HL-60/S4 treated with retinoic acid at 250 ng/mL for 4 days and 3 days (cell line): ENCODE results near the gene MOK.

Source experiments
- in situ Hi-C: fragments of 300-500 bp; cut with MboI; formaldehyde crosslinking; loops from 2 replicates; pipeline ENCODE4 v1.7.0; 2022; ENCODE audit warnings: low sequenced_read_pairs

Gene MOK

DNA sequence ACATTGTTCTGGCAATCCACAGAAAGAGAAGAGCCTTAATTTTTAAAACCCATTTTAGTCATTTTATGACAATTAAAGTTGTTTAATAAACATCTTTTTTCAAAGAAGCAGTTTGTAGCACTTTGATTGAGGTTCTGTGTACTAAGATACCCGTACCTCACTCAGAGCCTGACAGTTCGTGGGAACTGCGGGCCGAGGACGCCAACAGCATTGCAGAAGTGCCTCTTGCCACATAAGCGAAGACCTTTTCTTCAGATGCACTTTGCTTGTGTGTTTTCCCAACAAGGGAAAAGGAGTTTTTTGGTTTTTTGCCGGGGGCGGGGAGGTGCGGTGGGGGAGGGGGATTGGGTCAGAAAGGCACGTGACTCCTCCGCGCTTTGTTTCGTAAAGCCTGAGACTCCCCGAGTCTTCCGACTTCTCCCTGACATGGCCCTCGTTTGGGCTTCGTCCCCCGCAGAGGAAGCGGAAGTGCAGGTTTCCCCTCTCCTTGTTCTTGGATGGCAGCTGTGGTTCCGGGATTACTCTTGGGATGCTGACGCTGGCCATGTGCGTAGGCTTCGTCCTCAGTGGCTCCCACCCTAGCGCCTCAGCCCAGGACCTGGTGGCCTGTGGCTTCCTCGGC lies 94.4 kb downstream of the MOK start:
- in situ Hi-C loops: no loop called here

DNA sequence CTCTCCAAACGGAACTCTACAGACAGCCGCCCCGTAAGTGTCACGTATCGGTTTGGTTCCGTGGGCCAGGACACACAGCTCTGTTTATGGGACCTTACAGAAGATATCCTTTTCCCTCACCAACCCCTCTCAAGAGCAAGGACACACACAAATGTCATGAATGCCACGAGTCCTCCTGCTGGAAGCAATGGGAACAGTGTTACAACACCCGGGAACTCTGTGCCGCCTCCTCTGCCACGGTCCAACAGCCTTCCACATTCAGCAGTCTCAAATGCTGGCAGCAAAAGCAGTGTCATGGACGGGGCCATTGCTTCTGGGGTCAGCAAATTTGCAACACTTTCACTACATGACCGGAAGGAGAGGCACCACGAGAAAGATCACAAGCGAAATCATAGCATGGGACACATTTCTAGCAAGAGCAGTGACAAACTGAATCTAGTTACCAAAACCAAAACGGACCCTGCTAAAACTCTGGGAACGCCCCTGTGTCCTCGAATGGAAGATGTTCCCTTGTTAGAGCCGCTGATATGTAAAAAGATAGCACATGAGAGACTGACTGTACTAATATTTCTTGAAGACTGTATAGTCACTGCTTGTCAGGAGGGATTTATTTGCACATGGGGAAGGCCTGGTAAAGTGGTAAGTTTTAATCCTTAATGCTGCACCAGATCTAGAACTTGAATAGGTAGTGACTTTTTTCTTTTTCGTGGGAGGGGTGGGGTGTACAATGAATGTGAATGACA lies 95.6 kb downstream of the MOK start:
- in situ Hi-C loops: no loop called here

DNA sequence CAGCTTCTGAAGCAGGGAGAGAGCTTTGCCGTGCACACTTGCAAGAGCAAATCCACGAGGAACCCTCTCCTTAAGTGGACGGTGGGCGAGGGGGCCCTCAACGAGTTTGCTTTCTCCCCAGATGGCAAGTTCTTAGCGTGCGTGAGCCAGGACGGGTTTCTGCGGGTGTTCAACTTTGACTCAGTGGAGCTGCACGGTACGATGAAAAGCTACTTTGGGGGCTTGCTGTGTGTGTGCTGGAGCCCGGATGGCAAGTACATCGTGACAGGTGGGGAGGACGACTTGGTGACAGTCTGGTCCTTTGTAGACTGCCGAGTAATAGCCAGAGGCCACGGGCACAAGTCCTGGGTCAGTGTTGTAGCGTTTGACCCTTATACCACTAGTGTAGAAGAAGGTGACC lies 96.2 kb downstream of the MOK start:
- in situ Hi-C loops: no loop called here

DNA sequence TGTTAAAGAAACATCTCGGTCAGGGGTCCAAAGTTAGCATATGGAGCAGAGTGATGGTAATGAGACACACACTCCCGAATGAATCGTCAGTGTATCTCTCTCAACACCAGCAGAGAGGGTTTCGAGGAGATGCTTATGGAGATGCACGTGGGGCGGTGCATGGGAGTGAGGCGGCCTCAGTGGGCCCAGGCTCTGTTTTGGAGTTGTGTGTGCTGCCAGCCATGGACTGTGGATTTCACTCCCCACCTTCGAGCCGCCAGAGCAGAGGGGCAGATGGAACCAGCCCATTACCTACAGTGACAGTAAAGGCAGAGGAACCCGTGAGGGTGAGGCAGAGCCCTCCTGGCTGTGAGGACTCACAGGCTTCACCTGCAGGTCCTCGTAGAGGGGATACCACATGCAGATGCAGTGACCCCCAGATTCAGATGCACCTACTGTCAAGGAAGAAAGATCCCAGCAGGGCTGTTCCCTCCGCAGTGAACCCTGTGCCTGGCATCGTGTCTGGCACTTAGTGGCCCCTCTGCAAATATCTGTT lies 97.1 kb downstream of the MOK start:
- in situ Hi-C loops: no loop called here

DNA sequence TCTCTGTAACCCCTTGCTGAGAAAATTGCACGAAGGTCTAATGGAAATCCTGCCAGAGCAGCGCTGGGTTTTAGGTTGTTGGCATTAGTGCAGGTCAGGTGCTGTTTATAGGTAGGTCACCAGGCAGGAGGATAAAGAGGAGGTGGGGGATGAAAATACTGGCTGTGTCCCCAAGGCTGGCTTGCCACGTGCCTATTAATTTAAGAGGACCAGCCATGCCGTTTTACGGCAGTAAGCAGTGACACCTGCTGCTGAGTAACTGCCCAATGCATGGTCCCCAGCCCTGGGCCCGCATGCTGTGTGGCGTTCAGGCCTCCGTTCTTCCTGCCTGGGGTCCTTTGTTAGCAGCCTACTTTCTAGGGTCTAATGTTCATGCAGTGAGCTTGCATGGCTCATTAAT lies 98.0 kb downstream of the MOK start:
- in situ Hi-C loops: no loop called here

DNA sequence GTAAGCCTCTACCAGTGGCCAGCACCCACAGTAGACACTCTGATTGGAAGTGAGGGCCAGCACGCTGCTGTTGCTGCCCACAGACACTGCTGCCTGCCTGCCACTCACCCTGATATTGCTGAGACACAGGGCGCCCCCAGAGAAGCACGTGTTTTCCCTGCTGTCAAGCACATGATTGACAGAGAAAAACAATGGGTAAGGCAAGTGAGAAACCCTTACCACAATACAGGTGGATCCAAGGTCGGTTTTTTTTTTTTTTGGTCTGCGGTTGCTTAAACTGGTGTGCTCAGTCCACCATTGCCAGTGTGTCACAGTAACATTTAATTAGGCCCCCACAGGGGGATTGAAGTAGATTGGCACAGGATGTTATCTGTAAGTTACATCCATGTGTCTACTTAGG lies 99.4 kb downstream of the MOK start:
- in situ Hi-C loops: no loop called here

DNA sequence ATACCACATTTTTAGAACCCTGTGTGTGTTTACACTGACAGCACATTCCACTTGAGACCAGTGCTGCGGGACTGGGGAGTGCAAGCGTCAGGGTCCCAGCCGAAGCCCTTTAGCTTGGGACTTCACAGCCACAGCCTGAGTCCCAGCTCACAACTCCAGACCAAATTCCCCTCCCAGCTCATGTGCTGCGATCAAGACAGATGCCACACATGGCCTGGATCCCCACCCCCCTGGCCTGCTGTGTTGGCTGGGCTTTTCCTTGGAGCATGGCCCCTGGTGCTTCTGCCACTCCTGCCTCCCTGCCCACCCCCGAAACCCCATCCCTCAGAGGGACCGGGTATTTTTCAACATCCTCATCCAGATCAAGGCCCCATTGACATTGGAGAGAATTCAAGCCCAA lies 101.6 kb downstream of the MOK start:
- in situ Hi-C loops: no loop called here

DNA sequence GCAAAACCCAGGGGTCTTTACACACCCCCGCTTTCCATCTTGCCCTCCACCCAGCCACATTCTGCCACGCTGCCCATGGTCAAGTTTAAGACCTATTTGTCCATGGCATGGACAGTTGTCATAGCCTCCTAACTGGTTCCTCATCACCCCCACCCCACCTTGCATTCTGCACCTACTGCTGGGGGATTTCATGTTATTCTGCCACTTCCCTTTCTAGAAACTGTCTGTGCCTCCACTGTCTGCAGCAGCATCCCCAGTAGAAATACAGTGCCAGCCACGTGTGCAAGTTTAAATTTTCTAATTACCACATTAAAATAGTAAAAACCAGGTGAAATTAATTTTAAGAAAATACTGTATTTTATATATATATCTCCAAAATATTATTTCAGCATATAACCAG lies 102.0 kb downstream of the MOK start:
- in situ Hi-C loops: no loop called here

DNA sequence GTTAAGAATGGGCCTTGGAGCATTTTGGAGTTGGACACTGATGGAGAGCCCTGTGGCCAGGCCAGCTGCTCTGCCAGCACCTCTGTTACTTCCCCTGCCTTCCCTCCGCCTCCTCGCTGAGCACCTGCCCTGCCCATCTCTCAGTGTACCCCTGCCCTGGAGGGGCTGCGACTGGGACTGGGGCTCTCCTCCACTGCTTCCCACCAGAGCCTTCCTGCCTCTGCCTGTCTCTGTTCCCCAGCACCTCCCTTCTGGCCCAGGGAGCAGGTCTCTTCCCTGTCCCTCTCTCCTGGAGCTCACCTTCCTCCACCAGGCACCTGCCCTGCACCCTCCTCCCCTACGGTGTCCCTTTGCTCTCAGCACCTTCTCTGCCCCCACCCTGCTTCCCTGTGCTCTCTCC lies 103.2 kb downstream of the MOK start:
- in situ Hi-C loops: no loop called here

DNA sequence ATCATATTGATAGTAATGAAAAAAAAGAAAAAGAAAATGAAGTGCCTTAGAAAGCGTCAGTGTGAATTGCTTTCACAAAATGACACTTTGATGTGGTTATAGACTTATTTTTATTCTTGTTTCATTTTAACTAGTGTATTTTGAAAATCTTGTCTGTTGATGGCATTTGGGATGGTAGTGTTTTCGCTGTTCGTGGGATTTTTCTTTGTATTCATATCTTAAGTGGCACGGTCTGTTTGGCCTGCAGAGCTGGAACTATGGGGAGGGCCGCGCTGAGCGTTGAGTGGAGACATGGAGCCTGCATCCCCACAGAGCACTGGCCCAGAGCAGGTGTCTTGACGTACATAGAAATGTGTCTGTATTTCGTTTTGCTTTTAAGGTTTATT lies 103.6 kb downstream of the MOK start:
- in situ Hi-C loops: no loop called here

DNA sequence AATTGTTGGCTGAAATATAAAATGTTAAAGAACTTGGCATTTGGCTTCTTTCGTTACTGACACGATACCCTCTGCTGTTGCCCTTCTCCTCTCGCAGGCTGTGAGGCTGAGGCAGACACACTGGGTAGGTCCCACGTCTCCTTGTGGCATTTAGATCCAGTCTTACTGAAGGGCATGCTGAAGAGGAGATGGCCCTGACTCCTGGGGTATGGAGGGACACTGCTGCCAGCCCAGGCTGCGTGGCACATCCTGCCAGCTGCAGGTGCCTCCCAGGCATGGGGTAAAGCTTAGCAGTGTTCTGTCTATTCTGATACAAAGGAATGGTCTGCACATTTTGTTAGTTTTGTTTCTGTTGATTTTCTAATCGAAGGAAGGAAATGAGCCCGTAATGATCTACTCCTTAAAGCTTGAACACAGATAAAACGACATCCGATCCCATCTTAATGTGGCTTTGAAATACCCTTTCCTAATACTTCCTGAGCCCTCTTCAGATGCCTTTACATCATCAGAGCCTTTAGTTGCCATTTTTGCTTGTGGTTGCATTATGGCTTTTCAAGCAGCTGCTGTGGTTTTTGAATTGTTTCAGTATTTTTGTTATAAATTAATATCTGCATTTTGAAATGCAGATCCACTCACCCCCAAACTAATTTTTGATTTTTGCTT lies 104.1 kb downstream of the MOK start:
- in situ Hi-C loops: no loop called here

DNA sequence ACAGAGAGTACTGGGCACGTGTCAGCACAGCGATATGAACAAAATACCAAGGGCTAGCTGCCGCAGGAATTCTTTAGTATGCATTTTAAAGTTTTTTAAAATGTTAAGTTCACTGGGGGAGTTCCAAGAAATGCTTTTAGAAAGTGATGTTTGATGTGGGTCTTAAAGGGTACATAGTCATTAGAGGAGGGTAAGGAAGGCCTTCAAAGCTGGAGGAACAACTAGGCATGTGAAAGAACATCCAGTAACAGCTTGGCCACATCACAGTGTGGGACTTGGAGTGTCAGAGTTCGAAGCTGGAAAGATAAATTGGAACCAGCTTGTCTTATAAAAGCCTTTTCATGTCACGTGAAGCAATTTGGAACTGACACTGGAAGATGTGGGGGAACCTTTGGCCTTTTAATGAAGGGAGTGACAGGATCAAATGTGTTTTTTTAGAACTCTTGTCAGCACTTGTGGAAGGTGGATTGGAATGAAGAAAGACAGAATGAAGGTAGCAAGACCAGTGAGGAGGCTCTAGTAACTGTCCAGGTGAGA lies 107.6 kb downstream of the MOK start:
- in situ Hi-C loops: no loop called here

DNA sequence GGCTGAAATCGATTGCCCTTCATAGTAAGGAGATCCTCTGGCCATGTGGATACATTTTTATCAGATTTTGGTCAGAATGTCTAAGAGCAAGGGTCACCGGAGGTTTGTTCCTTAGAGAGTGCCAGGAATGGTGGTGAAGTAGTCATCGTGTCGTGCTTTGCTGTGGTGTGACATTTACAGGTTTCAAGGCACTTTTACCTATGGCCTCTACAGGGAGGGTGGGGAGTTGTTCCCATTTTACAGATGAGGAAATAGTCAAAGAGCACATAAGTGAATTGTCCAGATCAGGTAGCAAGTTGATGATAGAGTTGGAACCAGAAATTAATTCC lies 108.1 kb downstream of the MOK start:
- in situ Hi-C loops: no loop called here

DNA sequence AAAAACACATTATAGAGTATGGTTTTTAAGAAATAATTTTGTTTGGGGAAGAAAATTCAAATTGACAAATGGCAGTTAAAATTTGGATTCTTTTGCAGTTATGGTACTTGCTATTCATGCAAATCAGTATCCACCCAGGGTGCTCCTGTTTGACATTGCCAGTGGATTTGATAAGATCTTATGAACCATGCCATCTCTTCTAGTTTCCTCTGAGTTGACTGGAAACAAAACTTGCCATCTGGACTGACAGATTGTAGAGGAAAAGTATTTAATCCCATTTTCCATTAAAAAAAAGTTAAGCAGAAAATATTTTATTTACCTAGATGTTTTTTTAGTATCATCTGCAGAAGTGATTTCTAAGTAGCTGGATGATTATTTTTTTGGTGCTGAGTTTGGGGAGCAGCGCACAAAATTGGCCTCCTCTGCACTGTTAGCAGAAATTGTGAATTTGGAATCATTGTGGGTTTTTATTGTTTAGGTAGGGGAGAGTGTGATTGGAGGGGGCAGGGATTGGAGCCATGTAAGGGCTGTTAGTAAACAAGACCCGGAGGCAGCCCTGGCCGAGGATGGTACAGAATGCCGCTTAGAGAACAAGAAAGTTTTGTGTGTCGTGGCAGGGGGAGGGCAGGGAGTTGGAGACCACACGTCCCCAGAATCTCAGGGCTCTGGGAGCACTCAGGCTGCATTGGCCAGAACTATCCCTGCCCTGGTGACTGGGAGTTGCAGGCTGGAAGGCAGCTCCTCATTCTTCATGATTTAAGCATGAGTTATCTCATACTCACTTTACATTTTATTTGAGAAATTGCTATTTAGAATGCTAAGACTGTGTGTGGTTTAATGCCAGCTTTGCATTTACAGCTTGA lies 108.7 kb downstream of the MOK start:
- in situ Hi-C loops: no loop called here

DNA sequence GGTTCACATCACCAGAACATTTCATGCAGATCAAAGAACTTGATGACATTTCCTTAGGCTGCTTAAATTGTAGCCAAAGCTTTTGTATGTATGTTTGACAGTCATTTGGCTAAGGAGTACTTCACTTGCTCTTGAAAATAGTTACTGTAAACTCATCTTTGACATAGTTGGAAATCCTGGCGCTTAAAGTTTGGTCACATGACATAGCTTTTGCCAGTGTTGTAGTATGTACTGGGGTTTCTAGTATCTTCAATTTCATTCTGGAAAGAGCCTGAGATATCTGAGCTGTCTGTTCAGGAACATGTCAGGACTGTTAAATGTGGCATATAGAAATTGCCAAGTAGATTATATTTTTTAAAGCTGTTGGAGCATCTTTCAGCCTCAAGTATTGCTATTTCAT lies 109.5 kb downstream of the MOK start:
- in situ Hi-C loops: no loop called here

DNA sequence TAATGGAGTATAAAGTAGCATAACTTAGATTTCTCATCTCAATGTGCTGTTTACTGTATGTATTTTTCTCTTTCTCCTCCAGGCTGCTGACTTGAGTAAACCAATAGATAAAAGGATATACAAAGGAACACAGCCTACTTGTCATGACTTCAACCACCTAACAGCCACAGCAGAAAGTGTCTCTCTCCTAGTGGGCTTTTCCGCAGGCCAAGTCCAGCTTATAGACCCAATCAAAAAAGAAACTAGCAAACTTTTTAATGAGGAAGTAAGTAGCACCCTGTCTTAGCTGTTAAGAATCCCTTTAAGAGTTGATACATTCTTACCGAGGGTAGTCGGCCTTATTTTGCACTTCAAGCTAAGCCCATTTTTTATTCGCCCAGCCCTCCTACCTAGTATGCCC lies 110.1 kb downstream of the MOK start:
- in situ Hi-C loops: no loop called here

DNA sequence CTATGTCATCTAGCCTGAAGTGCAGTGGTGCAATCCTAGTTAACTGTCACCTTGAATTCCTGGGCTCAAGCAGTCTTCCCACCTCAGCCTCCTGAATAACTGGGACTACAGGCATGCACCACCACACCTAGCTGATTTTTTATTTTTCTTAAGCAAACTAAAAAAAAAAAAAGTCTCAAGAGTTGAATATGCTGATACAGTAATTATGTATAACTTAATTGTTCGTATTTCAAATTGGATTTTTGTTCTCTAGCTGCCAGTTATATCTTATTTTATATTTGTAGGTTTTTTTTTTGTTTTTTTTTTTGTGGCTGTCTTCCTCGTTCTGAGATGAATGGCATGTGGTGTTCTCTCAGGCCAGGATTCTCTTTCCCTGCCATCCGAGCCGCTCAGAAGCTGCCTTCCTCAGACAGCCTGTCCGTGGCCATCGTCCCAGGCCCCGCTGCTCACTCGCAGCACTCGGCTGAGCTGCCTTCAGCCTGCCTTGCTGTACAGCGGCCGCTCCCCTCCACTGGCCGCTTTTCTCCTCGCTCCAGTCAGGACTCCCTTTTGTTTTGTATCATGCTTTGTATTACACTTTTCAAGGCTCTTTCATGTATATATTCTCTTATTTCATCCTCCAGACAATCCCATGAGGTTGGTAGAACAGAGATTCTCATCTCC lies 112.0 kb downstream of the MOK start:
- in situ Hi-C loops: no loop called here

DNA sequence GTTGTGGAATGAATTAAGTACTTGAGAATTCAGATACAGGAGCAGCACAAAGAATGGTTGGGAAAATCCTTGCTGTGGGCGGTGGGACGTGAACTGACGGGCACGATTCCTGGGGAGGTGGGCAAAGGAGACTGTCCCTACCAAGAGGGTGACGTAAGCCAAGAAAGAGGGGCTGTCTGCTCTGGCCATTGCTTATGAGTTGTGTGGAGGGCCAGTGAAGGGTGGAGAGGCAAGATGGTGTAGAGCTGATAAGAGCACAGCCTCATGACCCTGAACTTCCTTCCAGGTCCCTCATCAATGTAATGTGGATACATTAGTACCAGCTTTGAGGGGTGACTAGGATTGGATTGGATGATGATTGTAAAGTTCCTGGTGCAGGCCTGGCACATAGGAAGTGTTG lies 115.1 kb downstream of the MOK start:
- in situ Hi-C loops: no loop called here

DNA sequence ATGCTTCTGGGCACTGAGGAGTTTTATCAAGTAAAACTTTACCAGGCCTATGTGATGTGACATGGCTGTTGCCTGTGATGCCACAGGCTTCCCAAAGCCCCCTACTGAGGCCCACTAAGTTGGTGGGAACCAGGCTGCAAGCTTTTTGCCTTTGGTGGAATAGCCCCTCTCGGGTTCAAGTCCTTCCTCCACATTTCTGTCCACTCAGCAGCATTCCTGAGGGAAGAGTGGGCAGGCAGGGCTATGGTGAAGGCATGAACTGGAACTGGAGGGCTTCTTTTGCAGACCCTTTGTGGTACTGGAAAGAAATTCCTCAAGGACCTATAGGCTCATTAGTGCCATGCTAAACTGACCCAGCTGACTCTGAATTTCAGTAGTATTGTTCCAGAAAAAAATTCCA lies 116.8 kb downstream of the MOK start:
- in situ Hi-C loops: no loop called here

DNA sequence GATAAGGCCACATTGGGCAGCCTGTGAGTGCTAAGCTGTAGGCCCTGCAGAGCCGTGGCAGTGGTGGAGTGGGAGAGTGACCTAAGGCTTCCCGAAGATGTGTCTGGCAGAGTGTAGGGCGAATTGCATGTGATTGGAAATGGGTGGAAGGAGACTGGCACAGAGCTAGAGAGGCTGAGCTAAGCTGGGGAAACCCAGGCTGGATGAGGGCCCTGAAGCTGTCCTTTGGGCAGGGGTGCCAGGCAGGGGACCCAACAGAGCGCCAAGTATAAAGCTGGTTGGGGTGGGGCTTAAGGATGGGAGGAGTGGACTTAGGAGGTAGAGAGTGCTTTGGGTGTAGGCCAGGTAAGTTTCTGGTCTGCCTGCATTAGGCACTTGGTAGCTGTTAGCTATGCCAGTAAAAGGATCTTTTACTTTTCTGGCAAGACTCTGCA lies 117.4 kb downstream of the MOK start:
- in situ Hi-C loops: no loop called here

DNA sequence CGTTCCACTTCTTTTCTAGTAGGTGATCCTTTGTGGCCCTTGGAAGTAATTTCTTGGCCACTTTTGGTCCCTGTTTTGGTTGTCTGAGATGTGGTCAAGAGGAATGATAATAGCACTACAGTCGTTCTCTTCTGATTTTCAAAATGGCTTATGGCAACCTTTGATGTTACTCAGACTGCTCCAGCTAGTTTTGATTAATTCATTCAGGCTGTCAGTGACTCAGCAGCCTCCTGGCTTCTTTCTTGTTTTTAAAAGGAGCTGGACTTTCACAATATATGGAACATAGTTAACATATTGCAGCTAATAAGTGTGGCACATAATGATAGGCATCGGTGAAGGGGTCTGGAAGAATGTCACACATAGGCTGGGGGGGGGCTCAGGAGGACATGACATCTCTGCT lies 117.9 kb downstream of the MOK start:
- in situ Hi-C loops: no loop called here
